ENCODE measurements around the gene PODXL2.
"Not testable (repeated sequence)": the region's sequence is repeated elsewhere in the genome, so short reads cannot be mapped to it uniquely, and the experiment has no call there.

Gene PODXL2

GRCh38 chr3:127629467-127630403, 750 bp downstream of the PODXL2 start:
- DNase-seq (ENCODE audit: low spot score) = peak; percentile 33

- DNase-seq (ENCODE audit: low spot score) = no peak
Observed at GRCh38 chr3:127630811-127631714, 2.1 kb downstream of the PODXL2 start.

DNA sequence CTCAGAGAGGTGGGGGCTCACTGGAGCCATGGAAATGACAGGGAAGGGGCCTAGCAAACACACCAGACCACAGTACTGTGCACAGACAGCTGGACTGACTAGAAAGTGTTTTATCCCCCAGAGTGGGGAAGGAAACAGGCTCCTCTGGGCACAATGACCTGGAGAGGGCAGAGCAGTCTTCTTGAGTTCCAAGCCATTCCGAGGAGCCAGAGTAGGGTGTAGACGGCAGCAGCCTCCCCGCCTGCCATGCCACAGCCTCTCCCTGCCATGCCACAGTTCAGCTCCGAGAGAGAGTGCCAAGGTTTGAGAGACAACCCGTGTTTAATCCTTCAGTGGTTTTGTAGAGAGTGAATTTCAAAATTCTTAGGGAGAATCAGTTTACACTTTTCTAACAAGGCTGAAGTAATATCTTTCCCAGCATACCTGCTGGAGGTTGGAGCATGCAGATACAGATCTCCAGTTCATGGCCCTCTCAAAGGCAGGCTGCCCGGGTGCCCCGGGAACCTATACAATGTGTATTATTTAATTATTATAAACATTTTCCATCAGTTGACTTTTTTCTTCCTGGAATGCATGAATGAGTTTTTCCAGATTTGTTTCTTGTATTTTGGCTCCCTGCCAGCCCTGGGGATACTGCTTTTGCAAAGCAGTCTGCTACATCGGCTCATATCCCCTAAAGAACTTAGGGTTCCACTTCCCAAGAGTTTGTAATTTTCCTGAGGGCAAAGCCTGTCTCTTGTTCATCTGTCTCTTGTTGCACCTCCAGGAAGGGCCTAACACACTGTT, 3.2 kb downstream of the PODXL2 start:
- no peak for DNase-seq (ENCODE audit: low spot score)

GRCh38 chr3:127634653-127635052, 5.7 kb downstream of the PODXL2 start:
- no peak for DNase-seq (ENCODE audit: low spot score)

DNA sequence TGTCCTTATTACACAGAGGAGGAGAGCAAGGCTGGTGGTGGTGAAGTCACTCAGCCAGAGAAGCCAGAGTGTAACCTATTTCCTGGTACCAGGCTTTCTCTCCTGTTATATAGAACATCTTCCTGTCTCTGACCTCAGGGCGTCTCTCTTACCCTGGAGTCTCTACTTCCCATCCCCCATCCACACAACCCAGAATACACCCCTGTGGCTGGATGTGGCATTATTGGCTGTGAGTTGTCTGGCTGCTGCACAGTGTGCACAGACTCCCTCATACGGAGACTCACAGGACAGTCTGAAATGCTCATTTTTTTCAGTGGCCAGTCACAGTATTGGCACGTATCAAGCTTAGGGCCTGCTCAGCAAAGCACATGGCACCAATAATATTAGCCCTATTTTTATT, 8.6 kb downstream of the PODXL2 start:
- no peak for DNase-seq (ENCODE audit: low spot score)

DNA sequence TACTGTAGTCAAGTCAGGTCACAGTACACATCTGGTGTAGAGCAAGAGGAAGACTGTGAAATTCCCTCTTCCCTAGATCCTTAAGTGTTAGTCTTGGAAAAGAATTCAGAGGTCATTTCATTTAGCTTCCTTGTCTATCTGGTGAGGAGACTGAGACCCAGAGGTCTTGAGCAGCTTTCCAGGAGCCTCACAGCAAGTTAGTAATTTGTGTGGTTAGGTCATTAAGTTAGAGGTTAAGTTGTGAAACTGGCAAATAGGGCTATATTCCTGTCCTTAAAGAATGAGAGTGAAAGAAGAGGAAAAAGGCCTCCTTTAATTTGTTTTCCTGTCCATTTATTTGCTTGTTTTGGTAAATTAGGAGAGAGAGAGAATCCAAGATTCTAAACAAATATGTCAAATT, 9.0 kb downstream of the PODXL2 start:
- DNase-seq (ENCODE audit: low spot score) = no peak

DNA sequence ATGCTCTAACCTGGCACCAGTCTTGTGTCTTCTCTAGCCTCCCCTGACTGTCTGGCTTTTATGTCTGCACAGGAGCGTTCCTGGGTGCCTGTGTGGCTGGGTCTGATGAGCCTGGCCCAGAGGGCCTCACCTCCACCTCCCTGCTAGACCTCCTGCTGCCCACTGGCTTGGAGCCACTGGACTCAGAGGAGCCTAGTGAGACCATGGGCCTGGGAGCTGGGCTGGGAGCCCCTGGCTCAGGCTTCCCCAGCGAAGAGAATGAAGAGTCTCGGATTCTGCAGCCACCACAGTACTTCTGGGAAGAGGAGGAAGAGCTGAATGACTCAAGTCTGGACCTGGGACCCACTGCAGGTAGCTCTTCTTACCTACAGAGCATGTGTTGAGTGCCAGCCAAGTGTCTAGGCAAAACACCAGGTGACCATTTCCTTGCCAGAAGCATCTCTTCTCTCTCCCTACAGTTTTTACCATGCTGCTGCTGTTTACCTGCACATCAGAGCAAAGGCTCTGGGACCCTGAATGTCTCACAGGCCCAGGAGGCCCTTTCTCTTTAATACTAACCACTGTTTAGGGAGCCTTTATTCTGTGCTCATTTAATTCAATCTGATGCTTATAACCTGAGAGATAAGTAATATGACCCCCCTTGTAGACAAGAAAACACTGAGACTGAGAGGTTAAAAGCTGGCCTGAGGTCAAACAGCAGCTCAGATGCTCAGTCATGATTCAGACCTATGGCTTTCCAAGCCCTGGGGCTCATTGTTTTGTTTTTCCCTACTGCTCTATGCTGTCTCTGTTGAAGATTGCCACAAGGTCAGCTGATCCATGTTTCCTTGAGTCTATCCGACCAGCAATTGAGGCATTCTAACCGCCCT, 10.4 kb downstream of the PODXL2 start:
- DNase-seq (ENCODE audit: low spot score) = no peak

- DNase-seq (ENCODE audit: low spot score) = no peak
Observed at GRCh38 chr3:127640042-127640355, 11.0 kb downstream of the PODXL2 start.

GRCh38 chr3:127644641-127645370, 15.8 kb downstream of the PODXL2 start:
- DNase-seq (ENCODE audit: low spot score) = no peak

- no peak for DNase-seq (ENCODE audit: low spot score)
Observed at GRCh38 chr3:127645371-127646015, 16.5 kb downstream of the PODXL2 start.

- DNase-seq (ENCODE audit: low spot score) = no peak
Observed at GRCh38 chr3:127646501-127647046, 17.6 kb downstream of the PODXL2 start.

DNA sequence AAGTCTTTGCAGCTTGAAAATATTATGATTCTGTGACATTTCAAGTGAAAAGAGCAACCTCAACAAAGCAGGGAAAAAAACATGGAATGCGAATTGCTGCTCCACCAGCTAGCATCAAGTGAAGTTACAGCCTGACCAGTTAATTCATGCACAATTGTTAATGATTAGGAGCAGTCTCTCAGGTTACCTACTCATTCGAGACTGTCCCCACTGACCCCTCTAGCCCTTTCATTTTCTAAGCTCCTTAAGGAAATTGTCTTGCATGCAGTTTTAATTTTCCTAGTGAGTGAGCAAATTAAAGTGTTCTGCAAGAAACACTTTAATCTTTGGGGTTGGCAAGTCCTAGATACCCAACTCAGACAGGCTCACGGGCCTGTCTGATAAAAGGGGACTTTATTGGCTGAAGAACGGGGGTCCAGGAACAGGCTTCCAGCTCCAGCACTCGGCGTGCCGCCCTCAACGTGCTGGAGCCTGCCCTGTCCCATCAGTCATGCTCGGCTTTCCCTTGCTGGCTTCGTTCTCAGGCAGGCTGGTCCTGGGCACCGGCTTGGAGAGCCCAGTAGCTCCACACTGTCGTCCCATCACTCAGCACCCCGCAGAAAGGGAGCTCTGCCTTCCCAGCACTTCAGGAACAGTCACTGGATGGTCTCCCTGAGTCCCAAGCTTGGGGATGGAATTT, 18.3 kb downstream of the PODXL2 start:
- DNase-seq (ENCODE audit: low spot score) = no peak

DNA sequence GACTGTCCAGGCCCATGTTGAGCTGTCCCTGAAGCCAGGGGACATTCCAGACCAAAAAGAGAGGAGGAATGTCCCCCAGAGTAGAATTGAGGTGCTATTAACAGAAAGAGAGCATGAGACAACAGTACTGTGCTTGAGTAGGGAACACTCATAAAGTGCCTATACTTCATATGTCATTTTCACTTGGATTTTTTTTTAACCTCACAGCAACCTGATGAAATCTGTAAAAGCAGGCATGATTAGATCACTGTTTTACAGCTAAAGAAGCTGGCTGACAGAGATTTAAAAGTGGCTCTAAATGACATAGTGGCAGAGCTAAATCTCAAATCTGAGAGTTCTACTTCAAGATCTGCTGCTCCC, 18.8 kb downstream of the PODXL2 start:
- DNase-seq (ENCODE audit: low spot score) = no peak

GRCh38 chr3:127650236-127650635, 21.3 kb downstream of the PODXL2 start:
- no peak for DNase-seq (ENCODE audit: low spot score)

DNA sequence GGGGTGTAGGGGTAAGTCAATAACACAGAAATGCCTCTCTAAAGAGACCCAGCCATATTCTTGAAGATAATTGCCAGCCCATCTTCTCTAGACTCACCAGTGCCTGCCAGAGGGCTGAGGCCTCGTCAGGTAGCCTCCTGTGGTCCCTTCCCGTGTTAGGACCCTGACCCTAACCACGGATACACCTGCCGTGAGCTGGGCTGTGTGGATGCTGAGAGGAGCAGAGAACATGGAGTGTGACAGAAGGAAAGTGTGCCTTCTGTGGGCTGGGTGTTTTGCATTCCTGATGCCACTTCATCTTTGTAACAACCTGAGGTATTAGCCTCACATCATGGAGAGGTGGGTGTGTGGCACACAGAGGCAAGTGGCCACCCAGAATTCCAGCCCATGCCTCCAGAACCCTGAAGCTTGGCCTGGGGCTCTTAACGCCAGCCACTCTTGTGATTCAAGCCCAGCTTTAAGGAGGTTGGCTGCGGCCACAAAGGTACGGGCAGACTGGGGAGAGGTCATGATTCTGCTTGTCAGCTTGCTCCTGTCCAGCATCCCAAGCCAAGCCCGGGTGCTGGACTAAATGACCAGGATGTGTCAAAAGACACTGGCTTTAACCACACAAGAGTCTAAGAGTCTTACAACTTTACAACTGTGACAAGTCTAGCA, 22.7 kb downstream of the PODXL2 start:
- no peak for DNase-seq (ENCODE audit: low spot score)

GRCh38 chr3:127652246-127652995, 23.4 kb downstream of the PODXL2 start:
- DNase-seq (ENCODE audit: low spot score) = peak; percentile 75

- no peak for DNase-seq (ENCODE audit: low spot score)
Observed at GRCh38 chr3:127654374-127654773, 25.4 kb downstream of the PODXL2 start.

GRCh38 chr3:127654993-127655392, 26.0 kb downstream of the PODXL2 start:
- not testable (repeated sequence) for DNase-seq (ENCODE audit: low spot score)

Measured in Ammon's horn (tissue), 1 donor.